Activated T-cell treated with anti-CD3 and anti-CD28 coated beads, Interleukin-2, amount 50 U/mL, for 48 hours (primary cell): ENCODE measurements around the gene RHOD.

ENCODE experiments used
- DNase-seq, 2 experiments: peaks; one replicate each; pipeline ENCODE4 v3.0.0-alpha.2; 2020

The RHOD gene

GRCh38 chr11:67032830-67033551, 23.7 kb upstream of the RHOD start:
- no peak for DNase-seq

- DNase-seq, result no peak
These were observed 22.9 kb upstream of the RHOD start for GRCh38 chr11:67033661-67034166.

- no peak for DNase-seq
These were observed 22.3 kb upstream of the RHOD start for GRCh38 chr11:67034350-67034749.

GRCh38 chr11:67040147-67040546, 16.5 kb upstream of the RHOD start:
- DNase-seq, result no peak

- no peak for DNase-seq
These were observed 15.0 kb upstream of the RHOD start for GRCh38 chr11:67041602-67042001.

- DNase-seq, result no peak
These were observed 12.9 kb upstream of the RHOD start for GRCh38 chr11:67043572-67044349.

- DNase-seq, result no peak
These were observed 12.2 kb upstream of the RHOD start for GRCh38 chr11:67044496-67044895.

- DNase-seq, result no peak
These were observed 11.3 kb upstream of the RHOD start for GRCh38 chr11:67045314-67045713.

- no peak for DNase-seq
These were observed 8.0 kb upstream of the RHOD start for GRCh38 chr11:67048515-67049130.

GRCh38 chr11:67050139-67050538, 6.5 kb upstream of the RHOD start:
- DNase-seq, result no peak

GRCh38 chr11:67051180-67051893, 5.3 kb upstream of the RHOD start:
- DNase-seq, result no peak

GRCh38 chr11:67051945-67052488, 4.6 kb upstream of the RHOD start:
- no peak for DNase-seq

- no peak for DNase-seq
These were observed 3.8 kb upstream of the RHOD start for GRCh38 chr11:67052891-67053290.

GRCh38 chr11:67053896-67054329, 2.7 kb upstream of the RHOD start:
- DNase-seq, result peak; percentile 68 to 70

- DNase-seq, result no peak
These were observed 2.3 kb upstream of the RHOD start for GRCh38 chr11:67054346-67054835.

- DNase-seq, result peak; percentile 42 to 50
These were observed 1.7 kb upstream of the RHOD start for GRCh38 chr11:67054836-67055523.

GRCh38 chr11:67055812-67056211, 835 bp upstream of the RHOD start:
- no peak for DNase-seq

- no peak for DNase-seq
These were observed 592 bp downstream of the RHOD start for GRCh38 chr11:67057205-67057672.

GRCh38 chr11:67058506-67058905, 1.9 kb downstream of the RHOD start:
- DNase-seq, result no peak

- no peak for DNase-seq
These were observed 3.0 kb downstream of the RHOD start for GRCh38 chr11:67059671-67060070.

GRCh38 chr11:67060111-67060522, 3.5 kb downstream of the RHOD start:
- no peak for DNase-seq
